Muscle layer of colon (tissue), 2 donors: ENCODE results near the gene NAGPA.
"Not testable (repeated sequence)": the region's sequence is repeated elsewhere in the genome, so short reads cannot be mapped to it uniquely, and the experiment has no call there.

Experiments
- H3K27ac ChIP-seq: one replicate; pipeline ENCODE4 v1.7.0; 2013; ENCODE audit warnings: low read depth, mild to moderate bottlenecking, low read length, moderate library complexity
- H3K27me3 ChIP-seq, 2 donors: one replicate each; pipeline ENCODE4 v1.7.0; 2013; ENCODE audit warnings: low read length in 2 of 2, mild to moderate bottlenecking in 2 of 2; ENCODE audit not compliant: insufficient read depth in 2 of 2, control insufficient read depth in 1 of 2
- H3K36me3 ChIP-seq: one replicate; pipeline ENCODE4 v1.7.0; 2013; ENCODE audit warnings: mild to moderate bottlenecking, low read length; ENCODE audit not compliant: insufficient read depth
- H3K4me1 ChIP-seq: one replicate; pipeline ENCODE4 v1.7.0; 2013; ENCODE audit warnings: mild to moderate bottlenecking, low read length; ENCODE audit not compliant: insufficient read depth
- H3K4me3 ChIP-seq, 2 donors: one replicate each; pipeline ENCODE4 v1.7.0; 2013; ENCODE audit warnings: low read length in 2 of 2, low read depth in 1 of 2, mild to moderate bottlenecking in 1 of 2, moderate library complexity in 1 of 2
- H3K9ac ChIP-seq: one replicate; pipeline ENCODE4 v1.7.0; 2013; ENCODE audit warnings: low read length
- H3K9me3 ChIP-seq: one replicate; pipeline ENCODE4 v1.7.0; 2013; ENCODE audit warnings: mild to moderate bottlenecking, low read length
- donor health status: abdominal sarcoma.
- donor health status: Adenocarcinoma of cecum.

Gene NAGPA, protein sequence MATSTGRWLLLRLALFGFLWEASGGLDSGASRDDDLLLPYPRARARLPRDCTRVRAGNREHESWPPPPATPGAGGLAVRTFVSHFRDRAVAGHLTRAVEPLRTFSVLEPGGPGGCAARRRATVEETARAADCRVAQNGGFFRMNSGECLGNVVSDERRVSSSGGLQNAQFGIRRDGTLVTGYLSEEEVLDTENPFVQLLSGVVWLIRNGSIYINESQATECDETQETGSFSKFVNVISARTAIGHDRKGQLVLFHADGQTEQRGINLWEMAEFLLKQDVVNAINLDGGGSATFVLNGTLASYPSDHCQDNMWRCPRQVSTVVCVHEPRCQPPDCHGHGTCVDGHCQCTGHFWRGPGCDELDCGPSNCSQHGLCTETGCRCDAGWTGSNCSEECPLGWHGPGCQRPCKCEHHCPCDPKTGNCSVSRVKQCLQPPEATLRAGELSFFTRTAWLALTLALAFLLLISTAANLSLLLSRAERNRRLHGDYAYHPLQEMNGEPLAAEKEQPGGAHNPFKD

DNA sequence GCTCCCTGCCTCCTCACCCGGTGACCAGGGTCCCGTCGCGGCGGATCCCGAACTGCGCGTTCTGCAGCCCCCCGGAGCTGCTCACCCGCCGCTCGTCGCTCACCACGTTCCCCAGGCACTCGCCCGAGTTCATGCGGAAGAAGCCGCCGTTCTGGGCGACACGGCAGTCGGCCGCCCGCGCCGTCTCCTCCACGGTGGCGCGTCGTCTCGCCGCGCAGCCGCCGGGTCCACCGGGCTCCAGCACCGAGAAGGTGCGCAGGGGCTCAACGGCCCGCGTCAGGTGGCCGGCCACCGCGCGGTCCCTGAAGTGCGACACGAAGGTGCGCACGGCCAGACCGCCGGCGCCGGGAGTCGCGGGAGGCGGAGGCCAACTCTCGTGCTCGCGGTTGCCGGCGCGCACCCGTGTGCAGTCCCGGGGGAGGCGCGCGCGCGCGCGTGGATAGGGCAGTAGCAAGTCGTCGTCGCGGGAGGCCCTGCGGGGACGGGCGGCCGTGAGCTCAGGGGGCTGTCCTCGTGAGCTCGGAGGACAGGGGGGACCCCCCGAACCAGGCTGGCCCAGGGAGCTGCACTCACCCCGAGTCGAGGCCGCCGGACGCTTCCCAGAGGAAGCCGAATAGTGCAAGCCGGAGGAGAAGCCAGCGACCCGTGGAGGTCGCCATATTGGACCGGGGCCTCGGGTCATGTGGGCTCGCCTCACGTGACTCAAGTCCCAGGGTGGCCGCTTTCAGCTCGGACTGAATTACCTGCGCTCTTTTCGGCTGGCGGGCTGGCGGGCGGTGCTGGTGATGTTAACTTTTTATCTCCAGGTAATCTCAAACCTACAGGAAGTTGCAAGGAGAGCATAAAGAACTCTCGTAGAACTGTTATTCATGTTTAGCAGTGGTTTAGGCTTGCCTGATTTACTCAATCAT, at the start of gene NAGPA:
NAGPA (minus strand) TSS at position 680 of the 911 bp plus-strand sequence; CDS start at position 659, 21 bp downstream.
- H3K4me3 ChIP-seq = peak within 1 kb of the TSS; percentile 95 to 99
- peak within 1 kb of the TSS; percentile 73 for H3K27ac ChIP-seq
- no peaks in the 10 kb centered on the region for H3K9me3 ChIP-seq
- H3K4me1 ChIP-seq = peaks cover 19% of the 10 kb centered on the region
- peaks cover 4% of the 10 kb centered on the region for H3K36me3 ChIP-seq
- H3K27me3 ChIP-seq = no peaks in the 10 kb centered on the region
- H3K9ac ChIP-seq = peak within 1 kb of the TSS; percentile 41

DNA sequence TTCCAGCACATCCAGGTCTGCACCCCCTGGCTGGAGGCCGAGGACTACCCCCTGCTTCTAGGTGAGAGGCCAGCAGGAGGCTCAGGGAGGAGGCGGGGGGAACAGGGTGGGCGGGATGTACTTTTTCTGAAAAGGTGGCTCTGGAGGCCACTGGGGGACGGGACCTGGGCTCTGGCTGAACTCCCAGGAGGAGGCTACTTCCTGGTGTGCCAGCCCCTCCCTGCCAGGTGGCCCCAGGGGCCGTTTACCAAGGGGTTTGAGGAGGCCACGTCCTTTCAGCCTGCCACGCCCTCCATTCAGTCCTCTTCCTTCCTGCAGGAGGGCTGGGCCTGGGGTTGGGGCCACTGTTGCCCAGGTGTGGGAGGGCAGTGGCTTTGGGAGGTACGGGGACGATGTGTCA, 47.3 kb upstream of the NAGPA start:
- H3K27ac ChIP-seq, H3K9ac ChIP-seq, H3K4me1 ChIP-seq, H3K9me3 ChIP-seq, H3K27me3 ChIP-seq, H3K4me3 ChIP-seq: not testable (repeated sequence)
- H3K36me3 ChIP-seq = peaks cover 13% of the 10 kb centered on the region

DNA sequence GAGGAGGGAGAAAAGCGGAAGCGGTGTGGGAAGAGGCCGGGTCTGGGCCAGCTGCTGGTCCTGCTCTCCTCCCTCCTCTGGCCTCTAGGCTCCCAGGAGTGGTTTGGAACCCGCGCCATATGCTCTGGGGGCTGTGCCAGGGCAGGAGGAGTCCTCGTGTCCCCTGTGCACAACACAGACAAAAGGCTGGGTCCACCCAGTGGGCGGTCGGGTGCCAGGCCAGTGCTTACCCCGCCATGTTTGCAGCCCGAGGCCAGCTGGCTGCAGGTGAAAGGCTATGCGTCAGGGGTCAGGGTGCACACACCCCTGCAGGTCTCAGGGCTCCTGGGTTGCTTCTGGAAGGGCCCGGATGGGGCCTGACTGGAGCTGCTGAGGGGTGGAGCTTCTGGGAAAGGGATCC, 46.7 kb upstream of the NAGPA start:
- H3K27me3 ChIP-seq, H3K27ac ChIP-seq, H3K4me1 ChIP-seq, H3K9me3 ChIP-seq, H3K9ac ChIP-seq, H3K4me3 ChIP-seq: not testable (repeated sequence)
- peaks cover 19% of the 10 kb centered on the region for H3K36me3 ChIP-seq

DNA sequence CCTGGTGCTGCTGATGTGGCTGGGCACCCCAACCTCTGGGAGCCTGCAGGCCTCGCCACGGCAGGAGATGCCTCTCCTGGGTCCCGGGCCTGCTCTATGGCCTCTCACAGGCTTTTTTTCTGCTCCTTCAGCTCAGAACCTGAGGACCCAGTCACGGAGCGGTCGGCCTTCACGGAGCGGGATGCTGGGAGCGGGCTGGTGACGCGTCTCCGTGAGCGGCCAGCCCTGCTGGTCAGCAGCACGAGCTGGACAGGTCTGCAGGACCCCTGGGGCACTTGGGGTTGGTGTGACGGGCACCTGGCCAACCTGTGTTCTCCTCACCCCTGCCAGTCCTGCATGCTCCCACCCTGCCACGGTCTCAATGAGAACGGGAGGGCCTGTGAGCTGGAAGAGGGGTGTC, 44.9 kb upstream of the NAGPA start:
- Histone ChIP-seq H3K27ac (no peak overlapping the region), H3K27me3 (no peaks in the 10 kb centered on the region), H3K36me3 (peaks cover 28% of the 10 kb centered on the region), H3K9me3 (no peaks in the 10 kb centered on the region), H3K4me1 (no peaks in the 10 kb centered on the region), H3K4me3 (no peak overlapping the region), H3K9ac (no peak overlapping the region)

DNA sequence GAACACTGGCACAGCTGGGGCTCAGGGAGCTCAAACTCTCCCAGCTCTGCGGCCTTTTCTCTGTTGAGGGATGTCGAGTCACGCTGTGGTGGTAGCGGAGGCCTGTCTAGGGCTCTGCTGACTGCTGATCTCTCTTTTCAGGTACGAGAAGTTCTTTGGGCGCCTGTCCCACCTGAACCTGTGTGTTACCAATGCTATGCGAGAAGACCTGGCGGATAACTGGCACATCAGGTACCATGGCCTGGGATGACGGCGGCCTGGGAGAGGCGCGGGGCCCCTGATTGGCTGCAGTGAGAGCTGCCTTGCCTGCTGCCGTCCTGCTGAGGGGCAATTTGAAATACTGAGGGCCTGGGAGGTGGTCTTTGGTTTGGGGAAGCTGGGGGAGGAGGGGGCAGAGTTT, 43.6 kb upstream of the NAGPA start:
- Histone ChIP-seq H3K9ac (no peak overlapping the region), H3K36me3 (peaks cover 24% of the 10 kb centered on the region), H3K9me3 (no peaks in the 10 kb centered on the region), H3K27ac (no peak overlapping the region), H3K4me3 (no peak overlapping the region), H3K4me1 (peaks cover 8% of the 10 kb centered on the region), H3K27me3 (no peaks in the 10 kb centered on the region)

DNA sequence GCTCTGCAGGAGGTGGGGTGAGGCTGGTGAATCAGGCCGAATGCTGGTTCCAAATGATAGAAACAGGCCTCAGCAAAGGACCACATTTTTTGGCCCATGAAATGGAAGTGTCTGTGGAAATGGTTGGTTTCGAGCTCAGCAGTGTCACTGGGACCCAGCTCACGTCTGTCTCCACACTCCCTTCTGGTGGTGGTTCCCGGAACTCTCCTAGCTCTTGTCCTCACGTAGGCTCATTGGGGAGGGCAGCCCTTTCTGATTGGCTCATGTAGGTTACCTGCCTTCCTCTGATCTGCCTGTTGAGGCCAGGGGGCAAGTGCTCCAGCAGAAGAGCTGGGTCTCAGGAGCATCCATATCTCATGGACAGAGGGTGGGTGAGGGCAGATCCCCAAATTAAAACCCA, 41.9 kb upstream of the NAGPA start:
- Histone ChIP-seq H3K9me3 (no peaks in the 10 kb centered on the region), H3K36me3 (peaks cover 24% of the 10 kb centered on the region)

DNA sequence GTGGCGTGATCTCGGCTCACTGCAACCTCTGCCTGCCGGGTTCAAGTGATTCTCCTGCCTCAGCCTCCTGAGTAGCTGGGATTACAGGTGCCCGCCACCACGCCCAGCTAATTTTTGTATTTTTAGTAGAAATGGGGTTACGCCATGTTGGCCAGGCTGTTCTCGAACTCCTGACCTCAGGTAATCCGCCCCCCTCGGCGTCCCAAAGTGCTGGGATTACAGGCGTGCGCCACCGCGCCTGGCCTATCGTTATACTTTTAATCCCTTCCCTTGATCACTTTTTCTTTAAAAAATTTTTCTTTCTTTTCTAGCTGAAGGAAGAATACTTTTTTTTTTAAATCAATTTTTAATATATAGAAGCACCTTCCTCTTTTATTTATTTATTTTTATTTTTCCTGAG, 40.0 kb upstream of the NAGPA start:
- Histone ChIP-seq H3K36me3 (peaks cover 24% of the 10 kb centered on the region), H3K4me1 (peaks cover 19% of the 10 kb centered on the region)
- not testable (repeated sequence) for H3K4me3 ChIP-seq, H3K27ac ChIP-seq, H3K9ac ChIP-seq, H3K9me3 ChIP-seq, H3K27me3 ChIP-seq

More for the DNA sequence above, 41.9 kb upstream of the NAGPA start:
- H3K9ac ChIP-seq = no peak overlapping the region
- no peaks in the 10 kb centered on the region for H3K27me3 ChIP-seq
- H3K4me3 ChIP-seq = no peak overlapping the region
- H3K27ac ChIP-seq = no peak overlapping the region
- peaks cover 19% of the 10 kb centered on the region for H3K4me1 ChIP-seq

DNA sequence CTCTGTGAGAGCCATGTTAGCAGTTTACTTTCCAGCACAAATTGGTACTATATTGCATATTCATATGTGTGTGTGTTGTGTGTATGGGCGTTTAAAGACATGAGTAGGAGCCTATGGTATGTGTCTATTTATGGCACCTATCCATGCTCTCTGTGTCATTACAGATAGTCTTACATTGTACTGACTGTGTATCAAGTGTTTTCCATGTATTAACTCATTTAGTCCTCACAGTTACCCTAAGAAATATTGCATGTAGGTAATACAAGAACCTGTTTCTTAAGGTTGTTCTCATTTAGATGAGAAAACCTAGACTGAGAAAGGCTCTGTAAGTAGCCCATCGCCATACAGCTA, 39.5 kb upstream of the NAGPA start:
- H3K9ac ChIP-seq = no peak overlapping the region
- no peak overlapping the region for H3K4me3 ChIP-seq
- peaks cover 19% of the 10 kb centered on the region for H3K4me1 ChIP-seq
- H3K9me3 ChIP-seq = no peaks in the 10 kb centered on the region
- H3K27ac ChIP-seq = no peak overlapping the region
- H3K36me3 ChIP-seq = peaks cover 24% of the 10 kb centered on the region
- H3K27me3 ChIP-seq = no peaks in the 10 kb centered on the region

DNA sequence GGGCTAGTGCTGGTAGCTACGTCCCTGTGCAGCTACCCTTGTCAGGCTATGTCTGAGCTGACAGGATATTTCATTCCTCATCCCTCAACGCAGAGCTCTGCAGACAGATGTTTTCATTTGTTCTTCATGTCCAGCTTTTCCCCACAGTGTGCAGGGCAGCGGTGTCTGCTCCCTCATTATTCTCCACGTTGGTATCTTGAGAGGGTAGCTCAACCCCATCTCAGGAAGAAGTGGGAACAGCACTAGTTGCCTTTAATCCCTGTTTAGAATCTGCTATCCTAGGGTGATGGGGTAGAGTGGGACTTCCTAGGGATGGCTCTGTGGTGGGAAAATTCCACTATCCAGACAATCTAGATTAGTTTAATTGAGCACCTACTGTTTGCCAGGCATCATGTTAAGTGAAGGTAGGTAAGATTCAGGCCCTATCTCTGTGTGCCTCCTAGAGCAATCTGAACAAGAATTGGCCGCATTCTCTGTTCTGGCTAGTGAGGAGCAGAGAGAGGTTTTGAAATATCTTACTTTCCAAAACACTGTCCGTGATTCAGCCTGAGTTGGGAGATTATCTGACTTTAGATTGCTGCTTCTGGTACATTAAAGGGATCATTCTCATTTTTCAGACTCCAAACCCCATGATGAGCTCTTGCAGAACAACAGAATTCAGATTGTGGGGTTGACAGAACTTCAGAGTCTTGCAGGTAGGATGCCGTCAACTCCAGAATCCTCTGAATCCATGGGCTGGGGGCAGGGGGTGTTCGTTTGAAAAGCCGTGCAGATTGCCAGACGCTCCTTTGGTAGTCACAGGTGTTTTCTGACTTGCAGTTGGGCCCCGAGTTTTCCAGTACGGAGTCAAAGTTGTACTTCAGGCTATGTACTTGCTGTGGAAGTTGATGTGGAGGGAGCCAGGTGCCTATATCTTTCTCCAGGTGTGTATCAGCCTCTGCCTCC, 38.9 kb upstream of the NAGPA start:
- Histone ChIP-seq H3K27me3 (no peaks in the 10 kb centered on the region), H3K27ac (peak overlapping the region; percentile 81), H3K4me1 (peaks cover 19% of the 10 kb centered on the region), H3K4me3 (peak overlapping the region; percentile 83 to 90), H3K9ac (no peak overlapping the region), H3K36me3 (peaks cover 24% of the 10 kb centered on the region), H3K9me3 (no peaks in the 10 kb centered on the region)

DNA sequence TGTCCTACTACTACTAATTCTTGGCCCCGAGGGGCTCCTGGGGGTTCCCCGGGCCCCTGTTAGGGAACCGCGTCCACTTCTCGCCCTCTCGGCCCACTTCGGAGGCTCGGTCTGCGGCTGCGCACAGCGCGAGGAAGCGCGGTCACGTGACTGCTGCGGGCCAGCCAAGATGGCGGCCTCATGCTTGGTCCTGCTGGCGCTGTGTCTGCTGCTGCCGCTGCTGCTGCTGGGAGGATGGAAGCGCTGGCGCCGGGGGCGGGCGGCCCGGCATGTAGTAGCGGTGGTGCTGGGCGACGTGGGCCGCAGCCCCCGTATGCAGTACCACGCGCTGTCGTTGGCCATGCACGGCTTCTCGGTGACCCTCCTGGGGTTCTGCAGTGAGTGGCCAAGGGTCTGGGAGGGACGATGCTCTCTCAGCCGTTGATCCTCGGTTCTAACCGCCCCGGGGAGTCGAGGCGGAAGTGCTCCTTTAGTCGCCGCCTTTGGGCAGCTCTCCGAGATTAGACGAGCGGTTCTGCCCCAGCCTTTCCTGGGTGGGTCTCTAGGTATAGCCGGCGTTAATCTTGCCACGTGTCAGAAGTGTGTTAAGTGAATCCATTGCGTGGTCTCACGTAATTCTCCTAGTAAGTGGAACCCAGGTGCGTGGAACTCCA, 38.1 kb upstream of the NAGPA start, which contains the start of gene ALG1:
ALG1 (plus strand) TSS at position 163 of the 653 bp plus-strand sequence; CDS start at position 170, 7 bp downstream.
- peak within 1 kb of the TSS; percentile 83 to 90 for H3K4me3 ChIP-seq
- peaks cover 19% of the 10 kb centered on the region for H3K36me3 ChIP-seq
- H3K27me3 ChIP-seq = no peaks in the 10 kb centered on the region
- no peaks in the 10 kb centered on the region for H3K9me3 ChIP-seq
- H3K4me1 ChIP-seq = peaks cover 19% of the 10 kb centered on the region
- peak within 1 kb of the TSS; percentile 81 for H3K27ac ChIP-seq
- H3K9ac ChIP-seq = no peak within 1 kb of the TSS
